Calu3 (cell line): Measurements from ENCODE around the gene KIF21A. TPM values are rescaled to one million over a fixed set of nuclear protein-coding genes. Genes with fewer than 3 reads are reported as not detected.

Experiments
- BruUV-seq: library from RNA; stranded (reverse); fragments of 400-500 nt; replicated peaks from 2 replicates; lab custom pipeline; 2021; lab: Mats Ljungman, UMichigan
- CTCF ChIA-PET: fragments of 300-600 bp; sonication (Branson Sonifier 250); formaldehyde crosslinking; loops from one replicate; lab custom pipeline; 2022; ENCODE audit warnings: antibody characterized with exemption; lab: Charles Lee
- DNase-seq: peaks from one replicate; pipeline ENCODE4 v3.0.0; 2022
- H3K27ac Mint-ChIP-seq: one replicate; pipeline ENCODE4 v1.8.0; 2022; ENCODE audit warnings: mixed read lengths; ENCODE audit not compliant: unreplicated experiment
- H3K27me3 Mint-ChIP-seq: one replicate; pipeline ENCODE4 v1.8.0; 2022; ENCODE audit warnings: mixed read lengths; ENCODE audit not compliant: unreplicated experiment
- H3K36me3 Mint-ChIP-seq: one replicate; pipeline ENCODE4 v1.8.0; 2022; ENCODE audit warnings: mild to moderate bottlenecking, moderate library complexity, mixed read lengths; ENCODE audit not compliant: insufficient read depth, unreplicated experiment
- H3K4me1 Mint-ChIP-seq: one replicate; pipeline ENCODE4 v1.8.0; 2022; ENCODE audit warnings: mild to moderate bottlenecking, low read depth, mixed read lengths; ENCODE audit not compliant: unreplicated experiment
- H3K4me3 Mint-ChIP-seq: one replicate; pipeline ENCODE4 v1.8.0; 2022; ENCODE audit warnings: mild to moderate bottlenecking, low read depth, moderate library complexity, mixed read lengths; ENCODE audit not compliant: unreplicated experiment
- H3K9me3 Mint-ChIP-seq: one replicate; pipeline ENCODE4 v1.8.0; 2022; ENCODE audit warnings: low read depth, mixed read lengths; ENCODE audit not compliant: unreplicated experiment
- intact Hi-C: fragments of 100-400 bp; cut with micrococcal nuclease; formaldehyde crosslinking; loops from one replicate; pipeline ENCODE4 v1.10.0; 2022; ENCODE audit not compliant: unreplicated experiment
- total RNA-seq: library from RNA; stranded (reverse); gene quantifications from 2 replicates; pipeline ENCODE4 v1.2.3, GENCODE V29; 2022
- TF ChIP-seq, protein P1 (sequence below): fragments of 200-600 bp; IDR thresholded peaks from one replicate; pipeline ENCODE4 v1.8.0; 2022; ENCODE audit warnings: antibody characterized with exemption; ENCODE audit not compliant: unreplicated experiment

KIF21A gene
- total RNA-seq, 1 experiment from 2014 or later, result 28.7 TPM

DNA sequence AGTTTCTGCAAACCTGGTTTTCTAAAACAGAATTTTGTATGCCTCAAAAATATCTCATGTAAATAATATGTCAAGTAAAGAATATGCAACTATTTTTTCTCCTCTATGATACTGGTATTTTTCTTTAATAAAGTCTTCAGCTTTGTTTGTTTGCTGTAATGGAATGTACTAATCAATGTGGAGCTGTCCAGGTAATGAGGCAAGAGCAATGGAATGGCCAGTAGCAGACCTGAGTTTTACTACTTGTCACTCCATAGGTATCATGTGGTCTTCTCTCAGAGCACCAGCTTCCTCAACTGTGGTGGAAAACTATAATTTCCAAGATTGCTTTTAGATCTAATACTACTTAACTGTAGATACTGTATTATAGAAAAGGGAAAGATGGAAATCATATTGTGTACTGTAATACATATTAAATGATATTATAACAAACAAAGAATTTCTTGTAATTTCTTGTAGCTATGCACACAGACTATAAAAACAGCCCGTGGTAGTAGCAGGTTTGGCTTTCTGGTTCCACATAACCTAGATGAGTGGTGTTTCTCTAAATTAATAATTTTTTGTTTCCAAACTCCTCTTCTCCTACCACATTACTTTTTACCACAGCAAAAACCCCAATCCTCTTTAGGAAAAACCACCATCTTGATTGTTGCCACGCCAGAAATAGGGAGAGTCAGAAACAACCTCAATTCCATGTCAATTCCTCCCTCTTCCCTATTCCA lies 70.6 kb downstream of the KIF21A start:
- Mint-ChIP-seq H3K4me3 (no peak overlapping the region), H3K27me3 (no peaks in the 10 kb centered on the region), H3K4me1 (peaks cover 23% of the 10 kb centered on the region), H3K9me3 (no peaks in the 10 kb centered on the region), H3K36me3 (no peaks in the 10 kb centered on the region), H3K27ac (no peak overlapping the region)
- CTCF ChIA-PET, result interaction anchor here (0.5 to 0.7 kb wide), 3 partner anchors 21 to 66 kb away, joined by 3 to 5 read pairs (median 3); no protein-coding TSS in a partner anchor
- BruUV-seq, result no TSS peak
- TF ChIP-seq, protein P1, sequence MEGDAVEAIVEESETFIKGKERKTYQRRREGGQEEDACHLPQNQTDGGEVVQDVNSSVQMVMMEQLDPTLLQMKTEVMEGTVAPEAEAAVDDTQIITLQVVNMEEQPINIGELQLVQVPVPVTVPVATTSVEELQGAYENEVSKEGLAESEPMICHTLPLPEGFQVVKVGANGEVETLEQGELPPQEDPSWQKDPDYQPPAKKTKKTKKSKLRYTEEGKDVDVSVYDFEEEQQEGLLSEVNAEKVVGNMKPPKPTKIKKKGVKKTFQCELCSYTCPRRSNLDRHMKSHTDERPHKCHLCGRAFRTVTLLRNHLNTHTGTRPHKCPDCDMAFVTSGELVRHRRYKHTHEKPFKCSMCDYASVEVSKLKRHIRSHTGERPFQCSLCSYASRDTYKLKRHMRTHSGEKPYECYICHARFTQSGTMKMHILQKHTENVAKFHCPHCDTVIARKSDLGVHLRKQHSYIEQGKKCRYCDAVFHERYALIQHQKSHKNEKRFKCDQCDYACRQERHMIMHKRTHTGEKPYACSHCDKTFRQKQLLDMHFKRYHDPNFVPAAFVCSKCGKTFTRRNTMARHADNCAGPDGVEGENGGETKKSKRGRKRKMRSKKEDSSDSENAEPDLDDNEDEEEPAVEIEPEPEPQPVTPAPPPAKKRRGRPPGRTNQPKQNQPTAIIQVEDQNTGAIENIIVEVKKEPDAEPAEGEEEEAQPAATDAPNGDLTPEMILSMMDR, result no peak
- DNase-seq, result no peak
- intact Hi-C loops, result no loop called here

- no peak for DNase-seq
- H3K36me3 Mint-ChIP-seq, result no peaks in the 10 kb centered on the region
- no peaks in the 10 kb centered on the region for H3K27me3 Mint-ChIP-seq
- no peak overlapping the region for H3K27ac Mint-ChIP-seq
- CTCF ChIA-PET, result no interaction called here
- intact Hi-C loops, result loop anchor here (10.0 kb wide), 1 partner anchor 165 kb away; no protein-coding TSS in a partner anchor
- no peaks in the 10 kb centered on the region for H3K9me3 Mint-ChIP-seq
- H3K4me1 Mint-ChIP-seq, result peaks cover 23% of the 10 kb centered on the region
- TF ChIP-seq, protein P1, result no peak
- H3K4me3 Mint-ChIP-seq, result no peak overlapping the region
- BruUV-seq, result no TSS peak
These were observed 73.2 kb downstream of the KIF21A start for GRCh38 chr12:39369756-39370155.

DNA sequence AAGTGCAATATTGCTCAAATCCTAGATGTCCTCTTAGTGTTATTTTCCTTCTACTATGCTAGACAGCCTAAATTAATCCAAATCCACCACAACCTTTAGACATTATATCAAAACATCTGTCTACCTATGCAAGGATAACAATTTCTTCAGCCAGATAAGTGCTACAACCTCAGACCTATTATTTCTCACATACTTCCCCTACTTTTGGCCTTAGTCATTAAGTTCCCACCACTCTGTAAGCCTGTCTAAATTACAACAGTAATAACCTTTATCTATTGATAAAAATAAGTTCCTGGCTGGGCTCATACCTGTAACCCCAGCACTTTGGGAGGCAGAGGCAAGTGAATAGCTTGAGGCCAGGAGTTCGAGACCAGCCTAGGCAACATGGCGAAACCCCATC lies 74.0 kb downstream of the KIF21A start:
- Mint-ChIP-seq H3K27ac (peak overlapping the region; percentile 43), H3K4me3 (no peak overlapping the region), H3K9me3 (no peaks in the 10 kb centered on the region), H3K4me1 (peaks cover 23% of the 10 kb centered on the region), H3K36me3 (no peaks in the 10 kb centered on the region), H3K27me3 (no peaks in the 10 kb centered on the region)
- no TSS peak for BruUV-seq
- no peak for DNase-seq
- CTCF ChIA-PET, result no interaction called here
- intact Hi-C loops, result loop anchor here (10.0 kb wide), 1 partner anchor 166 kb away; no protein-coding TSS in a partner anchor
- TF ChIP-seq, protein P1, result no peak

DNA sequence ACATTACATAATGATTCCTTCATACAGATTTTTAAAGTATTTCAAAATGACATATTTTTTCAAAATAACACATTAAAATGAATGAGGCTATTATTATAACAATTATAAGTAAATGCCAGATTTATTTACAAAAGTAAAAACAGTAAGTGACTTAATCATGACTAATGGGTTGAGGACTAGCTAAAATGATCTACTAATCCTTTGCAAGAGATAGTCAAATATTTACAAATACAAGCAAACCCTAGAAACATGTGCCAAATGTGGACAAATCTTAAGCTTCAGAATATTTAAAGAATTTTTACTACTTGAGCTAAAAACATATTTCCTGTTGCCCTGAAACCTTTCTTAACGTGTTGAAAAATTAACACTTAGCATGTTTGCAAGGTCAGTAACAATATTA lies 74.8 kb downstream of the KIF21A start:
- TF ChIP-seq, protein P1, result no peak
- intact Hi-C loops, result loop anchor here (10.0 kb wide), 1 partner anchor 167 kb away; no protein-coding TSS in a partner anchor
- no peak for DNase-seq
- CTCF ChIA-PET, result no interaction called here
- Mint-ChIP-seq H3K27me3 (no peaks in the 10 kb centered on the region), H3K4me1 (peaks cover 19% of the 10 kb centered on the region), H3K36me3 (no peaks in the 10 kb centered on the region), H3K27ac (no peak overlapping the region), H3K9me3 (no peaks in the 10 kb centered on the region), H3K4me3 (no peak overlapping the region)
- BruUV-seq, result no TSS peak
